ENCODE data around the gene SMG9.

DNA sequence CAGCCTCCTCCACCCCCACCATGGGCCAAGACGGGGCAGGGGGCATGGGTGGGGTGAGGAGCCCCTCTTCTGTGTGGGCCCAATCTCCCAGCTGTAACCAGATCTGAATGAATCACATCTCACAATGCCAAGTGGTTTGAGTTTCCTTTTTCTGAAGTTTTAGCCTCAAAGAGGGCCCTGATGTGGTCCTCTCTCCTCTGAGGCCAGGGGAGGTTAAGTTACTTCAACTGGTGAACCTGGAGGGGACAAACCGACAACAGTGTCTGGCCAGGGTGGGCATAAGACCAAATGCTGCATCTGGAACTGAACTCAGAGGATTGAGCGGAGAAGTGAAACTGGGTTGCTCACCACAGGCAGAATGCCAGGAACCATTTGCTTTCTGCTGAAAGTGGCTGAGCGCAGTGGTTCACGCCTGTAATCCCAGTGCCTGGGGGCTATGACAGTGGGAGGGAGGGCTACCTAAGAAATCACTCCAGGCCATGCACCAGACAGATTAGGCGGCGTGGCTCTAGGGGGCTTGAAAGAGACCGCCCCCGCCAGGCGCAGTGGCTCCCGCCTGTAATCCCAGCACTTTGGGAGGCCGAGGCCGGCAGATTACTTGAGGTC lies 54.3 kb downstream of the SMG9 start:
- TF ChIP-seq, protein P1, sequence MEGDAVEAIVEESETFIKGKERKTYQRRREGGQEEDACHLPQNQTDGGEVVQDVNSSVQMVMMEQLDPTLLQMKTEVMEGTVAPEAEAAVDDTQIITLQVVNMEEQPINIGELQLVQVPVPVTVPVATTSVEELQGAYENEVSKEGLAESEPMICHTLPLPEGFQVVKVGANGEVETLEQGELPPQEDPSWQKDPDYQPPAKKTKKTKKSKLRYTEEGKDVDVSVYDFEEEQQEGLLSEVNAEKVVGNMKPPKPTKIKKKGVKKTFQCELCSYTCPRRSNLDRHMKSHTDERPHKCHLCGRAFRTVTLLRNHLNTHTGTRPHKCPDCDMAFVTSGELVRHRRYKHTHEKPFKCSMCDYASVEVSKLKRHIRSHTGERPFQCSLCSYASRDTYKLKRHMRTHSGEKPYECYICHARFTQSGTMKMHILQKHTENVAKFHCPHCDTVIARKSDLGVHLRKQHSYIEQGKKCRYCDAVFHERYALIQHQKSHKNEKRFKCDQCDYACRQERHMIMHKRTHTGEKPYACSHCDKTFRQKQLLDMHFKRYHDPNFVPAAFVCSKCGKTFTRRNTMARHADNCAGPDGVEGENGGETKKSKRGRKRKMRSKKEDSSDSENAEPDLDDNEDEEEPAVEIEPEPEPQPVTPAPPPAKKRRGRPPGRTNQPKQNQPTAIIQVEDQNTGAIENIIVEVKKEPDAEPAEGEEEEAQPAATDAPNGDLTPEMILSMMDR (tag by site-specific recombination; IDR thresholded peaks at IDR 0.05), result no peak
- TF ChIP-seq ZSCAN30 (tag by site-specific recombination; IDR thresholded peaks at IDR 0.05), result no peak
- TF ChIP-seq ZNF558 (tag by site-specific recombination; IDR thresholded peaks at IDR 0.05), result no peak
- no peak for TF ChIP-seq ZNF654 (tag by site-specific recombination; IDR thresholded peaks at IDR 0.05; ENCODE audit: low read depth)
- TF ChIP-seq, protein P2, sequence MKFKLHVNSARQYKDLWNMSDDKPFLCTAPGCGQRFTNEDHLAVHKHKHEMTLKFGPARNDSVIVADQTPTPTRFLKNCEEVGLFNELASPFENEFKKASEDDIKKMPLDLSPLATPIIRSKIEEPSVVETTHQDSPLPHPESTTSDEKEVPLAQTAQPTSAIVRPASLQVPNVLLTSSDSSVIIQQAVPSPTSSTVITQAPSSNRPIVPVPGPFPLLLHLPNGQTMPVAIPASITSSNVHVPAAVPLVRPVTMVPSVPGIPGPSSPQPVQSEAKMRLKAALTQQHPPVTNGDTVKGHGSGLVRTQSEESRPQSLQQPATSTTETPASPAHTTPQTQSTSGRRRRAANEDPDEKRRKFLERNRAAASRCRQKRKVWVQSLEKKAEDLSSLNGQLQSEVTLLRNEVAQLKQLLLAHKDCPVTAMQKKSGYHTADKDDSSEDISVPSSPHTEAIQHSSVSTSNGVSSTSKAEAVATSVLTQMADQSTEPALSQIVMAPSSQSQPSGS (tag by site-specific recombination; IDR thresholded peaks at IDR 0.05; ENCODE audit: low read depth), result no peak
